Measurements from ENCODE around the gene TTBK1.

GRCh38 chr6:43271103-43271815 lies 28.0 kb downstream of the TTBK1 start:
- TF ChIP-seq CTCF (IDR thresholded peaks at IDR 0.05; ENCODE audit: low read depth, low read length) (no peak), MAX (IDR thresholded peaks at IDR 0.05; ENCODE audit: low read depth, low read length) (no peak), POLR2A (IDR thresholded peaks at IDR 0.05; ENCODE audit: extremely low read depth, insufficient read length) (no peak)
